IMR-90 (cell line): ENCODE data around the gene KCTD3. TPM values are rescaled to one million over a fixed set of nuclear protein-coding genes. Genes with fewer than 3 reads are reported as not detected.

Experiments
- ATAC-seq: fragments of 200-7000 bp; cut with Tn5 transposase; 2 replicates; pipeline ENCODE4 v1.9.1; 2020; ENCODE audit warnings: low read depth, mild to moderate bottlenecking, moderate library complexity
- BruUV-seq: library from RNA; stranded (reverse); fragments of 400-500 nt; replicated peaks from 2 replicates; lab custom pipeline; 2021; lab: Mats Ljungman, UMichigan
- CTCF ChIA-PET: fragments of 300-600 bp; formaldehyde crosslinking; extraction: SDS; loops from one replicate; lab custom pipeline; 2021; ENCODE audit warnings: antibody characterized with exemption; lab: Yijun Ruan, JAX
- POLR2A ChIA-PET: fragments of 300-600 bp; sonication (Branson Sonifier 250); formaldehyde crosslinking; loops from one replicate; lab custom pipeline; 2022; ENCODE audit warnings: antibody characterized with exemption; ENCODE audit not compliant: unreplicated experiment; lab: Charles Lee
- DNase-seq: peaks from one replicate; pipeline ENCODE4 v3.0.0; 2013
- H2AFZ ChIP-seq: replicated peaks from 2 replicates; pipeline ENCODE3; 2013; ENCODE audit warnings: low read length, mild to moderate bottlenecking; ENCODE audit not compliant: poor library complexity
- H2AK5ac ChIP-seq: 2 replicates; pipeline ENCODE4 v1.6.1; 2013; ENCODE audit warnings: low read depth, low read length, inconsistent platforms
- H2AK9ac ChIP-seq: replicated peaks from 2 replicates; pipeline ENCODE3; 2013; ENCODE audit warnings: mild to moderate bottlenecking, low read depth, low read length, moderate library complexity; ENCODE audit not compliant: poor library complexity
- H2BK120ac ChIP-seq: 2 replicates; pipeline ENCODE4 v1.6.1; 2013; ENCODE audit warnings: low read depth, low read length, inconsistent platforms
- H2BK15ac ChIP-seq: 3 replicates; pipeline ENCODE4 v1.6.1; 2013; ENCODE audit warnings: low read depth, low read length, inconsistent platforms
- H2BK20ac ChIP-seq: 2 replicates; pipeline ENCODE4 v1.6.1; 2013; ENCODE audit warnings: low read depth, mild to moderate bottlenecking, inconsistent platforms, low read length, moderate library complexity
- H2BK5ac ChIP-seq: 2 replicates; pipeline ENCODE4 v1.6.1; 2013; ENCODE audit warnings: mild to moderate bottlenecking, low read depth, low read length, inconsistent platforms; ENCODE audit not compliant: poor library complexity, severe bottlenecking
- H3K14ac ChIP-seq: replicated peaks from 2 replicates; pipeline ENCODE4 v1.6.1; 2013; ENCODE audit warnings: low read depth, low read length, inconsistent platforms
- H3K18ac ChIP-seq: 2 replicates; pipeline ENCODE4 v1.6.1; 2013; ENCODE audit warnings: low read depth, low read length, control low read depth
- H3K23ac ChIP-seq: 2 replicates; pipeline ENCODE4 v1.6.1; 2013; ENCODE audit warnings: low read depth, low read length, inconsistent platforms
- H3K27ac ChIP-seq: 2 replicates; pipeline ENCODE4 v1.5.1; 2013; ENCODE audit warnings: mild to moderate bottlenecking, control low read depth, low read length; ENCODE audit not compliant: insufficient read depth
- H3K27me3 ChIP-seq: 2 replicates; pipeline ENCODE4 v1.6.1; 2013; ENCODE audit warnings: low read length; ENCODE audit not compliant: control insufficient read depth, insufficient read depth
- H3K36me3 ChIP-seq: 2 replicates; pipeline ENCODE4 v1.6.1; 2013; ENCODE audit warnings: low read length, mixed read lengths; ENCODE audit not compliant: control insufficient read depth, insufficient read depth
- H3K4ac ChIP-seq: 2 replicates; pipeline ENCODE4 v1.6.1; 2013; ENCODE audit warnings: low read depth, low read length, inconsistent platforms
- H3K4me1 ChIP-seq: 2 replicates; pipeline ENCODE4 v1.6.1; 2013; ENCODE audit warnings: low read length, mixed read lengths; ENCODE audit not compliant: control insufficient read depth, insufficient read depth
- H3K4me2 ChIP-seq: 2 replicates; pipeline ENCODE4 v1.6.1; 2013; ENCODE audit warnings: low read depth, mild to moderate bottlenecking, control low read depth, low read length, moderate library complexity
- H3K4me3 ChIP-seq: 2 replicates; pipeline ENCODE4 v1.5.1; 2013; ENCODE audit warnings: low read depth, mild to moderate bottlenecking, control low read depth, low read length, moderate library complexity; ENCODE audit not compliant: insufficient read depth
- H3K56ac ChIP-seq: 2 replicates; pipeline ENCODE4 v1.6.1; 2013; ENCODE audit warnings: low read length, inconsistent platforms; ENCODE audit not compliant: insufficient read depth; ENCODE audit errors: extremely low read depth
- H3K79me1 ChIP-seq, 2 experiments: 2 replicates each; pipeline ENCODE4 v1.6.1; 2013; ENCODE audit warnings: low read length in 2 of 2, inconsistent platforms in 1 of 2, low read depth in 1 of 2
- H3K9ac ChIP-seq: 2 replicates; pipeline ENCODE4 v1.6.1; 2013; ENCODE audit warnings: low read depth, low read length, control low read depth
- H3K9me1 ChIP-seq: 2 replicates; pipeline ENCODE4 v1.6.1; 2013; ENCODE audit warnings: low read length, inconsistent platforms; ENCODE audit not compliant: insufficient read depth
- H3K9me3 ChIP-seq: 2 replicates; pipeline ENCODE4 v1.6.1; 2013; ENCODE audit warnings: low read length; ENCODE audit not compliant: control insufficient read depth, insufficient read depth
- H4K20me1 ChIP-seq: 2 replicates; pipeline ENCODE4 v1.6.1; 2013; ENCODE audit warnings: low read length, inconsistent platforms; ENCODE audit not compliant: insufficient read depth
- H4K5ac ChIP-seq: 2 replicates; pipeline ENCODE4 v1.6.1; 2013; ENCODE audit warnings: mild to moderate bottlenecking, low read depth, low read length, control low read depth
- H4K8ac ChIP-seq, 2 experiments: 2 replicates each; pipeline ENCODE4 v1.6.1; 2013; ENCODE audit warnings: low read depth in 2 of 2, low read length in 2 of 2, control low read depth in 1 of 2, inconsistent platforms in 1 of 2
- H4K91ac ChIP-seq: 2 replicates; pipeline ENCODE4 v1.6.1; 2013; ENCODE audit warnings: low read depth, low read length, inconsistent platforms; ENCODE audit not compliant: insufficient read depth
- BHLHE40 ChIP-seq: fragments of 150-350 bp; IDR thresholded peaks from 2 replicates; pipeline ENCODE4 v1.6.1; 2016; ENCODE audit warnings: mild to moderate bottlenecking, low read depth, low read length
- CEBPB ChIP-seq: IDR thresholded peaks from 2 replicates; pipeline ENCODE4 v1.6.1; 2012; ENCODE audit warnings: low read depth, low read length, improper control_type of control experiment
- CHD1 ChIP-seq: IDR thresholded peaks from 2 replicates; pipeline ENCODE4 v1.6.1; 2012; ENCODE audit warnings: low read depth, low read length, improper control_type of control experiment
- ELK1 ChIP-seq: fragments of 150-350 bp; IDR thresholded peaks from 2 replicates; pipeline ENCODE4 v1.6.1; 2016; ENCODE audit warnings: low read depth, mild to moderate bottlenecking, low read length, moderate library complexity, borderline replicate concordance
- FOS ChIP-seq: fragments of 150-350 bp; IDR thresholded peaks from 2 replicates; pipeline ENCODE4 v1.6.1; 2016; ENCODE audit warnings: low read depth, low read length
- MAFK ChIP-seq: IDR thresholded peaks from 2 replicates; pipeline ENCODE4 v1.6.1; 2012; ENCODE audit warnings: low read depth, low read length, improper control_type of control experiment
- MAZ ChIP-seq: IDR thresholded peaks from 2 replicates; pipeline ENCODE4 v1.6.1; 2012; ENCODE audit warnings: low read depth, mild to moderate bottlenecking, low read length, improper control_type of control experiment, moderate library complexity, borderline replicate concordance
- MXI1 ChIP-seq: IDR thresholded peaks from 2 replicates; pipeline ENCODE4 v1.6.1; 2012; ENCODE audit warnings: low read depth, mild to moderate bottlenecking, low read length, moderate library complexity, borderline replicate concordance
- NFE2L2 ChIP-seq: fragments of 150-350 bp; IDR thresholded peaks from 2 replicates; pipeline ENCODE4 v1.6.1; 2016; ENCODE audit warnings: low read depth, mild to moderate bottlenecking, low read length
- POLR2A ChIP-seq: IDR thresholded peaks from 2 replicates; pipeline ENCODE4 v1.6.1; 2012; ENCODE audit warnings: mild to moderate bottlenecking, low read depth, low read length
- RAD21 ChIP-seq: IDR thresholded peaks from 2 replicates; pipeline ENCODE4 v1.6.1; 2012; ENCODE audit warnings: low read length, improper control_type of control experiment
- RCOR1 ChIP-seq: IDR thresholded peaks from 2 replicates; pipeline ENCODE4 v1.6.1; 2012; ENCODE audit warnings: mild to moderate bottlenecking, low read length, improper control_type of control experiment; ENCODE audit not compliant: insufficient replicate concordance
- RFX5 ChIP-seq: IDR thresholded peaks from 2 replicates; pipeline ENCODE4 v1.8.0; 2012; ENCODE audit warnings: low read depth, mild to moderate bottlenecking, low read length, moderate library complexity
- SMC3 ChIP-seq: fragments of 150-350 bp; IDR thresholded peaks from 2 replicates; pipeline ENCODE4 v1.6.1; 2016; ENCODE audit warnings: low read depth, mild to moderate bottlenecking, antibody characterized with exemption, low read length, moderate library complexity
- USF2 ChIP-seq: fragments of 150-350 bp; IDR thresholded peaks from 2 replicates; pipeline ENCODE4 v1.6.1; 2017; ENCODE audit warnings: mild to moderate bottlenecking, antibody characterized with exemption, low read length, low read depth
- WGBS, 2 experiments: methylation state at CpG; one replicate each; pipeline versions ENCODE4 v1.1.5 to v1.1.7; 2013; ENCODE audit warnings: missing lambda C conversion rate in 2 of 2; ENCODE audit not compliant: insufficient read length in 1 of 2; ENCODE audit errors: extremely low coverage in 2 of 2; 5-methylcytosine and 5-hydroxymethylcytosine counted together
- dilution Hi-C: fragments of 300-500 bp; cut with HindIII; formaldehyde crosslinking; loops from one replicate; pipeline ENCODE4 v1.14.3; 2018; ENCODE audit warnings: low sequenced_read_pairs; ENCODE audit not compliant: unreplicated experiment
- in situ Hi-C: fragments of 300-500 bp; cut with MboI; formaldehyde crosslinking; loops from 3 replicates; pipeline ENCODE4 v1.14.3; 2019; ENCODE audit warnings: low sequenced_read_pairs, inconsistent platforms, mixed read lengths
- intact Hi-C: fragments of 100-400 bp; cut with micrococcal nuclease; formaldehyde crosslinking; loops from 2 replicates; pipeline ENCODE4 v1.10.0; 2022
- polyA plus RNA-seq, 3 experiments: library from polyadenylated mRNA; depleted of rRNA; stranded (reverse); fragments of >200 nt; gene quantifications; 2 replicates each; pipeline ENCODE4 v1.2.3, GENCODE V29; 2012; ENCODE audit warnings: low replicate concordance in 1 of 3
- total RNA-seq: library from RNA; depleted of rRNA; stranded (reverse); fragments of >200 nt; gene quantifications from 2 replicates; pipeline ENCODE4 v1.2.3, GENCODE V29; 2012
- TF ChIP-seq, protein P1 (sequence below): conservative IDR thresholded peaks from 2 replicates; pipeline ENCODE4 v1.5.1; 2012; ENCODE audit warnings: mild to moderate bottlenecking, low read depth, low read length, improper control_type of control experiment

The KCTD3 gene
- total and polyA plus RNA-seq, 2 of the 4 experiments (the other 2 are of a cell fraction) = 43.6 to 49.5 TPM

GRCh38 chr1:215568299-215568692, 1.2 kb downstream of the KCTD3 start:
- Histone ChIP-seq H2AK9ac (no peak overlapping the region), H2AFZ (no peak overlapping the region), H2BK5ac (peak overlapping the region; percentile 85), H3K36me3 (0 out of 2 replicates have a peak, but pooled peaks cover 2% of the 10 kb centered on the region), H3K9me3 (no peaks in the 10 kb centered on the region), H3K4me1 (peaks cover 4% of the 10 kb centered on the region), H4K91ac (peak overlapping the region; percentile 91; the same call in 1 of the 2 replicates), H2BK20ac (no peak overlapping the region), H3K23ac (peak overlapping the region; percentile 96), H3K79me1 (peaks cover 3 to 20% of the 10 kb centered on the region in 2 experiments; a peak in 3 of 4 replicates), H3K4ac (peak overlapping the region; percentile 96; the same call in 1 of the 2 replicates), H3K14ac (peak overlapping the region; percentile 95; the same call in 1 of the 2 replicates), H3K4me3 (peak overlapping the region; percentile 84), H3K9me1 (no peaks in the 10 kb centered on the region), H3K27me3 (no peaks in the 10 kb centered on the region), H2BK15ac (no peak overlapping the region), H3K27ac (peak overlapping the region; percentile 87), H4K20me1 (peaks cover 22% of the 10 kb centered on the region; the same call in 1 of the 2 replicates), H3K18ac (peak overlapping the region; percentile 59; the same call in 1 of the 2 replicates), H3K9ac (peak overlapping the region; percentile 78), H3K4me2 (peak overlapping the region; percentile 89), H3K56ac (peak overlapping the region; percentile 87; the same call in 1 of the 2 replicates), H4K5ac (peak overlapping the region; percentile 31; the same call in 1 of the 2 replicates), H2AK5ac (no peak overlapping the region), H2BK120ac (peak overlapping the region; percentile 90), H4K8ac (peak overlapping the region; percentile 37 to 86; a peak in 2 of 4 replicates)
- dilution Hi-C loops (no loop called here), intact Hi-C loops (loop anchor here (2.0 kb wide), 1 partner anchor 37 kb away; no protein-coding TSS in a partner anchor), in situ Hi-C loops (no loop called here)
- ChIA-PET POLR2A (no interaction called here), CTCF (no interaction called here)
- BruUV-seq = no TSS peak
- peak; percentile 75 for DNase-seq
- ATAC-seq = peak; percentile 9; the same call in 1 of the 2 replicates
- no CpG with 5 or more reads among the region's 5 CpGs for WGBS, 2 experiments
- TF ChIP-seq FOS (no peak), NFE2L2 (no peak), BHLHE40 (no peak), MXI1 (no peak), CEBPB (no peak), USF2 (no peak), POLR2A (no peak), SMC3 (no peak), MAZ (no peak), RFX5 (no peak), CHD1 (no peak), RAD21 (no peak), ELK1 (no peak), RCOR1 (no peak), MAFK (no peak)
- TF ChIP-seq, protein P1, sequence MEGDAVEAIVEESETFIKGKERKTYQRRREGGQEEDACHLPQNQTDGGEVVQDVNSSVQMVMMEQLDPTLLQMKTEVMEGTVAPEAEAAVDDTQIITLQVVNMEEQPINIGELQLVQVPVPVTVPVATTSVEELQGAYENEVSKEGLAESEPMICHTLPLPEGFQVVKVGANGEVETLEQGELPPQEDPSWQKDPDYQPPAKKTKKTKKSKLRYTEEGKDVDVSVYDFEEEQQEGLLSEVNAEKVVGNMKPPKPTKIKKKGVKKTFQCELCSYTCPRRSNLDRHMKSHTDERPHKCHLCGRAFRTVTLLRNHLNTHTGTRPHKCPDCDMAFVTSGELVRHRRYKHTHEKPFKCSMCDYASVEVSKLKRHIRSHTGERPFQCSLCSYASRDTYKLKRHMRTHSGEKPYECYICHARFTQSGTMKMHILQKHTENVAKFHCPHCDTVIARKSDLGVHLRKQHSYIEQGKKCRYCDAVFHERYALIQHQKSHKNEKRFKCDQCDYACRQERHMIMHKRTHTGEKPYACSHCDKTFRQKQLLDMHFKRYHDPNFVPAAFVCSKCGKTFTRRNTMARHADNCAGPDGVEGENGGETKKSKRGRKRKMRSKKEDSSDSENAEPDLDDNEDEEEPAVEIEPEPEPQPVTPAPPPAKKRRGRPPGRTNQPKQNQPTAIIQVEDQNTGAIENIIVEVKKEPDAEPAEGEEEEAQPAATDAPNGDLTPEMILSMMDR = no peak
